ENCODE results near the gene ZNF428. TPM values are rescaled to one million over a fixed set of nuclear protein-coding genes. Genes with fewer than 3 reads are reported as not detected.

The ZNF428 gene
- total RNA-seq, 1 donor from 2014 or later: 37.3 TPM

DNA sequence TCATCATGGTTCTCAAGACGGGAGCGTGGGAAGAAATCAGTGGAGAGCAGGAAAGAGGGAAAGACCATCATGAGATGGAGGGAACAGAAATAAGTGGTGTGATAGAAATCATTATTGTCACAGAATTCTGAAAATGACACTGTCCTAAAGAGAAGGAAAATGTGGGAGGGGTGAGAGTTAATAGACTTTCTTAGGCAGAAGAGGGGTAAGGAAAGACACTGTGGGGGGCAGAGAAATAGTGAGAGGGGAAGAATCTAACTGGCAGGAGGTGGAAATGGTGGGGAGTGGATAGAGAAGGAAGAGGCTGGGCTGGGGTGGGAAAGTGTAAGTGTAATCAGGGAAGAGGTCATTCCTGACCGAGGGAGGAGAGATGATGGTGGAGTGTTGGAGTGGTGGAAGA lies 40.6 kb downstream of the ZNF428 start:
- H3K4me1 ChIP-seq: peaks cover 14 to 16% of the 10 kb centered on the region in 2 donors
- TF ChIP-seq, protein P1, sequence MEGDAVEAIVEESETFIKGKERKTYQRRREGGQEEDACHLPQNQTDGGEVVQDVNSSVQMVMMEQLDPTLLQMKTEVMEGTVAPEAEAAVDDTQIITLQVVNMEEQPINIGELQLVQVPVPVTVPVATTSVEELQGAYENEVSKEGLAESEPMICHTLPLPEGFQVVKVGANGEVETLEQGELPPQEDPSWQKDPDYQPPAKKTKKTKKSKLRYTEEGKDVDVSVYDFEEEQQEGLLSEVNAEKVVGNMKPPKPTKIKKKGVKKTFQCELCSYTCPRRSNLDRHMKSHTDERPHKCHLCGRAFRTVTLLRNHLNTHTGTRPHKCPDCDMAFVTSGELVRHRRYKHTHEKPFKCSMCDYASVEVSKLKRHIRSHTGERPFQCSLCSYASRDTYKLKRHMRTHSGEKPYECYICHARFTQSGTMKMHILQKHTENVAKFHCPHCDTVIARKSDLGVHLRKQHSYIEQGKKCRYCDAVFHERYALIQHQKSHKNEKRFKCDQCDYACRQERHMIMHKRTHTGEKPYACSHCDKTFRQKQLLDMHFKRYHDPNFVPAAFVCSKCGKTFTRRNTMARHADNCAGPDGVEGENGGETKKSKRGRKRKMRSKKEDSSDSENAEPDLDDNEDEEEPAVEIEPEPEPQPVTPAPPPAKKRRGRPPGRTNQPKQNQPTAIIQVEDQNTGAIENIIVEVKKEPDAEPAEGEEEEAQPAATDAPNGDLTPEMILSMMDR (IDR thresholded peaks at IDR 0.05): no peak
- H3K4me3 ChIP-seq: no peak overlapping the region
- no peaks in the 10 kb centered on the region for H3K9me3 ChIP-seq
- no peak overlapping the region for H3K27ac ChIP-seq
- intact Hi-C loops (cut with DNase I): no loop called here
- no peak for DNase-seq (ENCODE audit: low spot score in 2 of 2)
- no peaks in the 10 kb centered on the region for H3K36me3 ChIP-seq
- H3K27me3 ChIP-seq: no peaks in the 10 kb centered on the region

DNA sequence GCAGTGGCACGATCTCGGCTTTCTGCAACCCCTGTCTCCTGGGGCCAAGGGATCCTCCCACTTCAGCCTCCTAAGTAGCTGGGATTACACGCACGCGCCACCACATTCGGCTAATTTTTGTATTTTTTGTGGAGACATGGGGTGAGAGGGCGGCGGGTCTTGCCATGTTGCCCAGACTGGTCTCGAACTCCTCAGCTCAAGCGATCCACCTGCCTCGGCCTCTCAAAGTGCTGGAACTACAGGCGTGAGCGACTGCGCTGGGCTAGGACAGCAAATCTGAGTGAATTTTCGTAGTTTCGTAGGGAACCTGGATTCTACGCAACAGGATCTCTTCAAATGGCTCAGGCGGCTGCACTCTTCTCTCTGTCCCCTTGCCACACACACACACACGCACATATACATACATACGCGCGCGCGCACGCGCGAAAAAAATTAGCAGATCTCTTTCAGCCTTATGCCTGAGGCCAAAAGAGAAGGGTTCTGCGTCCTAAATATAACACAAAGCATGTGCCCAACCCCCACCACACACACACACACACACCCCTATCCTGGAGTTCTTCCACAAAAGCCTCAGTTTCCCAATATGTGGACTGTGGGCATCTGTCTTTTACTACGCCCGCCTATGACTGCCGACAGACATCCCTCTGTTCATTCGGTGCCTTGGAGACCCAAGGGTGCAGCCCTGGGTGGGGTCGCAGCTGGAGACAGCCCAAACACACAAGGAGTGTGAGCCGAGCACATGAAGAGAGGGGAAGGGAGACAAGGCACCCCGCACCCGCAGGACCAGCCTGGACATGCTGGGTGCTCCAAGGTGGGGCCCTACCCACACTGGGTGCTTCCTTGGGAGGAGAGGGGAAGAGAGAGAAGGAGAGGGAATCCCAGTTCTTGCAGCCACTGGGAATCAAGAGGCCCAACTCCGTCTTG lies 43.2 kb downstream of the ZNF428 start:
- H3K4me1 ChIP-seq: peaks cover 10 to 12% of the 10 kb centered on the region in 2 donors
- no peaks in the 10 kb centered on the region for H3K27me3 ChIP-seq
- H3K4me3 ChIP-seq: peak overlapping the region; percentile 76 to 87
- DNase-seq (ENCODE audit: low spot score in 2 of 2): no peak
- H3K36me3 ChIP-seq: no peaks in the 10 kb centered on the region
- peak overlapping the region; percentile 67 to 86 for H3K27ac ChIP-seq
- intact Hi-C loops (cut with DNase I): loop anchor here (1.0 to 2.0 kb wide), 4 partner anchors 20 to 92 kb away; partner anchors contain the start of genes IRGQ and ZNF576
- H3K9me3 ChIP-seq: no peaks in the 10 kb centered on the region
- TF ChIP-seq, protein P1 (IDR thresholded peaks at IDR 0.05): no peak

DNA sequence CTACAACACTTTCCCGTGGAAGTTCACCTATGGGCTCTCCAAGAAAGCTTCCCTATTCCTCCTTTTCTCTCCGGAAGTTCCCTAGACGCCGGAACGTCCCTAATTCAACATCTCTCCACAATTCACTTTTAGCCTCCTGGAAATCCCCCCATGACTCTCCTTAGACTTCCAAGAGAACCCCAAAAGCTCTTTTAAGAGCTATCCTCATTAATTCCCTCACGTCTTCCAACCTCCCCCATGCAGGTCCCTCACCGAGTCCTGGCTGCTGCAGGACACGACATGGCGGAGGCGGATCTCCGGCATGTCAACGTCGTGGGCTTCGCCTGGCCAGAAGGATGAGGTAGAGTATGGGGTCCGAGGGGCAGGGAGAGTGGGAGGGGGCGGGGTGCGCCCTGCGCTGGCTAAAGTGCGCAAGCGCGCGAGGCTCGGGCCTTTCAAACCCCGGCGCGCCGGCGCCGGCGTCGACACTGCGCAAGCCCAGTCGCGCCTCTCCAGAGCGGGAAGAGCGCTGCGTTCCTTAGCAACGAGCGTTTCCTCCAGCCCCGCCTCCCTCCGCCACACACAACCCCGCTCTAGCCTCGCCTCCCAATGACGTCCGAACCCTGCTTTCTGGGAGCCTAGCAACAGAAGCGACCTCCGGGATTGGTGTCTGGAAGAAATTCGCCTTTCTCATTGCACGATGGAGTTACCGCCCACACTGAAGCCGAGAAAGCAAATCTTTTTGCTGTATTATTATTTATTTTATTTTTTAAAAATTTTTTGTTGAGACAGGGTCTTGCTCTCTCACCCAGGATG lies 44.1 kb downstream of the ZNF428 start, which contains the start of the genes PINLYP and XRCC1:
Gene PINLYP, plus strand, starts transcription at position 646 of the 795 bp plus-strand sequence. CDS start 1,391 bp downstream, outside the sequence.
Gene XRCC1, minus strand, starts transcription at position 372 of the 795 bp plus-strand sequence. Its CDS starts 69 bp downstream, at position 303.
- TF ChIP-seq, protein P1 (IDR thresholded peaks at IDR 0.05): no peak
- peak within 1 kb of the TSS; percentile 76 to 87 for H3K4me3 ChIP-seq
- intact Hi-C loops (cut with DNase I): loop anchor here (1.0 kb wide), 3 partner anchors 21 to 93 kb away; partner anchors contain the start of genes IRGQ and ZNF576
- no peaks in the 10 kb centered on the region for H3K36me3 ChIP-seq
- H3K27ac ChIP-seq: peak within 1 kb of the TSS; percentile 67 to 86
- H3K9me3 ChIP-seq: no peaks in the 10 kb centered on the region
- H3K27me3 ChIP-seq: no peaks in the 10 kb centered on the region
- peaks cover 9 to 10% of the 10 kb centered on the region in 2 donors for H3K4me1 ChIP-seq
- DNase-seq (ENCODE audit: low spot score in 2 of 2): peak; percentile 93 to 98

DNA sequence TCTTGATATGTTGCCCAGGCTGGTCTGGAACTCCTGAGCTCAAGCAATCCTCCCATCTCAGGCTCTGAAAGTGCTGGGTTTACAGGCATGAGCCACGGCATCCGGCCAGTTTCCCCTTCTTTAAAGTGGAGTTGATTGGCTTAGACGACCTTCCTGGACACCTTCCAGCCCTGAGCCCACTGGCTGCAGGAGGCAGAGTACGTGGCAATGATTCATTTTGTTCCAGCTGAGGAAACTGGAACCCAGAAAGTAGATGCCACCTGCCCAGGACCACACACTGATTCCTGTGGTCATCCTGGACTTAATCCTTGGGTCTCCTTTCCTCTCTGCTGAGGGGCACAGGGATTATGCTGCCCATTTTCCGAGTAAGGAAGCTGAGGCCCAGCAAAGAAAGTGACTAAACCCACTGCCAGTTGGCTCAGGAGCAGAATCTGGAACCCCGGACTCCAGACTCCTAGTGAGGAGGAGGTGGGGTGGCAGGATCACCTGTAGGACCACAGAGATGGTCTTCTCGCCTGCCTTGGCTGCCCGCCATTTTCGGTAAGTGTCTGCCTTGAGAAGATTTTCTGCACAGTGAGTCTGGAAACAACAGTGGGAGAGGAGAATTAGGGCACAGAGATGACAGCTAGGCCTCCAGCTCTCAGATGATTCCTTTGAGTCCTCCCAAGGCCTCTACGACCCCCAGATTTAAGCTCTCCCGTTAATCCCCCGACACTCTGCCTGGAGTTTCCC lies 44.8 kb downstream of the ZNF428 start:
- peak overlapping the region; percentile 76 to 87 for H3K4me3 ChIP-seq
- H3K9me3 ChIP-seq: no peaks in the 10 kb centered on the region
- no peaks in the 10 kb centered on the region for H3K27me3 ChIP-seq
- DNase-seq (ENCODE audit: low spot score in 2 of 2): no peak
- peaks cover 8 to 9% of the 10 kb centered on the region in 2 donors for H3K4me1 ChIP-seq
- intact Hi-C loops (cut with DNase I): loop anchor here (1.0 kb wide), 3 partner anchors 22 to 94 kb away; partner anchors contain the start of genes IRGQ and ZNF576
- peak overlapping the region; percentile 65 to 86 for H3K27ac ChIP-seq
- TF ChIP-seq, protein P1 (IDR thresholded peaks at IDR 0.05): no peak
- H3K36me3 ChIP-seq: no peaks in the 10 kb centered on the region

DNA sequence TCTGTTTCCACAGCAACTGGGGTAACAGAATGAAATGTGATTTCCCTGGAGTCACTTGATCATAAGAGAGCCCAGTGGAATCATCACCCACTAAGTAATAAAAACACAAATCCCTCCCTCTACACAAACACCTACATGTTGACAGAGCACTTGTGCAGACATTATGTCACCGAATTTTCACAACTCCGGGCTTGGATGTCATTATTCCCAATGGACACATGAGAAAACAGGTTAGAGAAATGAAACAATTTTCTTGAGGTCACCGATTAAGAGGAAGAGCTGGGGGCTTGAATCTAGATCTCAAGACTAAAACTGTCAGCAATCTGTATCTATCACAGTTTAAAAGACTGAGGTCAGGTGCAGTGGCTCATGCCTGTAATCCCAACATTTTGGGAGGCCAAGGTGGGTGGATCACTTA lies 47.2 kb downstream of the ZNF428 start:
- peaks cover 8 to 9% of the 10 kb centered on the region in 2 donors for H3K4me1 ChIP-seq
- intact Hi-C loops (cut with DNase I): no loop called here
- no peak for DNase-seq (ENCODE audit: low spot score in 2 of 2)
- TF ChIP-seq, protein P1 (IDR thresholded peaks at IDR 0.05): no peak
- no peaks in the 10 kb centered on the region for H3K36me3 ChIP-seq
- no peak overlapping the region for H3K27ac ChIP-seq
- H3K9me3 ChIP-seq: no peaks in the 10 kb centered on the region
- H3K27me3 ChIP-seq: no peaks in the 10 kb centered on the region
- no peak overlapping the region for H3K4me3 ChIP-seq
